Thyroid gland (tissue), 4 donors: ENCODE results near the gene ASIC4. TPM values are rescaled to one million over a fixed set of nuclear protein-coding genes. Genes with fewer than 3 reads are reported as not detected.

Experiments used
- DNase-seq, 2 donors: peaks; one replicate each; pipeline ENCODE4 v3.0.0-alpha.2; 2019
- H3K27ac ChIP-seq, 3 donors: fragments of 200-600 bp; sonication (generic); 1 replicate in 2 of 3; 2 replicates in 1 of 3; pipeline ENCODE4 v1.5.1; 2016 to 2019; ENCODE audit warnings: mild to moderate bottlenecking in 1 of 3, moderate library complexity in 1 of 3
- H3K27me3 ChIP-seq: fragments of 200-600 bp; sonication (generic); one replicate; pipeline ENCODE4 v1.5.1; 2019
- H3K36me3 ChIP-seq, 2 donors: fragments of 200-600 bp; sonication (generic); one replicate each; pipeline ENCODE4 v1.5.1; 2016 to 2019
- H3K4me1 ChIP-seq, 2 donors: fragments of 200-600 bp; sonication (generic); one replicate each; pipeline ENCODE4 v1.5.1; 2017 to 2019
- H3K4me3 ChIP-seq, 3 donors: fragments of 200-600 bp; sonication (generic); replicated peaks in 1 of 3; 1 replicate in 2 of 3; 2 replicates in 1 of 3; pipeline ENCODE4 v1.5.1; 2016; ENCODE audit warnings: mild to moderate bottlenecking in 1 of 3
- H3K9me3 ChIP-seq: fragments of 200-600 bp; sonication (generic); one replicate; pipeline ENCODE4 v1.5.1; 2017
- CTCF ChIP-seq, 6 experiments: fragments of 200-600 bp in 3 of 6; fragments of 450-650 bp in 3 of 6; sonication (generic) in 3 of 6; IDR thresholded peaks; one replicate each; pipeline ENCODE4 v1.5.1; 2016 to 2019; ENCODE audit warnings: antibody characterized with exemption in 6 of 6, mild to moderate bottlenecking in 2 of 6, inconsistent platforms in 1 of 6, moderate library complexity in 1 of 6
- POLR2A ChIP-seq, 2 donors: fragments of 450-650 bp; IDR thresholded peaks; one replicate each; pipeline ENCODE4 v1.6.1; 2017; ENCODE audit warnings: antibody characterized with exemption in 2 of 2, mild to moderate bottlenecking in 2 of 2, moderate library complexity in 1 of 2
- WGBS, 2 donors: methylation state at CpG; one replicate each; pipeline ENCODE4 v1.1.5; 2017; 5-methylcytosine and 5-hydroxymethylcytosine counted together
- intact Hi-C: fragments of 100-400 bp; cut with DNase I; formaldehyde crosslinking; loops from one replicate; pipeline ENCODE4 v1.15.1; 2023
- total RNA-seq, 4 donors: library from RNA; depleted of rRNA; stranded (reverse); fragments of >200 nt; gene quantifications; one replicate each; pipeline ENCODE4 v1.2.3, GENCODE V29; 2016

The ASIC4 gene
- total RNA-seq, 4 donors from 2014 or later: not detected

DNA sequence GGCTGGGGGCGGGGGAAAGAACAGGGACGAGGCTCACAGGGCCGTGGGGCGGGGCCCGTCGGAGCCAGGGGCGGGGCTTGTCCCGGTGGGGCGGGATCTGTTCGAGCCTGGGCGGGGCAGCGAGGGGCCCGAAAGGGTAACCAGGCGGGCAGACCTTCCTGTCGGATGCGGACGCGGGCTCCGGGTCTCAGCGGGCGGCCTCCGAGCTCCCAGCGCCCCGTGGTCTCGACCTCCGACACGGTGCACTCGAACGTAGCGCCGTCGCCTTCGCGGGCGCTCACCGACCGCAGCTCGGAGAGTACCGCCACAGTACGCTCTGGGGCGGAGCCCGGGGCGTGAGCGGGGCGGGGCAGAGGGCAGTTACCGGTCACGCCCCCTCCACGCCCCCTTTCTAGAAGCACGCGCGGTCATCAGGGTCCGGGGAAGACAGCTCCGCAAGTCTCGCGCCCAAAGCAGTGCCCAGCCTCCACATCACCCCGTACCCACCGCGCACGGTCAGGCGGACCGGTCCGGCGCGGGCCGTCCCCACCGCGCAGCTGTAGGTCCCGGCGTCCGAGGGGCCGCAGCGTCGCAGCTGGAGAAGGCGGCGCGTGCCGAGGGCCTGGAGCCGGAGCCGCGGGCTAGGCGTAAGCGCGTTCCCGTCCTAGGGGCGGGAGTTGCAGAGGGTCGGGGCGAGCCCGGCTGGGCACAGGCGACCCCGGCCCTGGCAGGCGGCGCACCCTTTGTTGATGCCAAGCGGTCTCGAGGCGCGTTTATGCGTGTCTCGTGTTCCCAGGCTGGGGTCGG, 38.3 kb downstream of the ASIC4 start:
- TF ChIP-seq POLR2A (IDR thresholded peaks at IDR 0.05): peak in 1 of 2 donors; percentile 27
- TF ChIP-seq CTCF (IDR thresholded peaks at IDR 0.05): no peak
- Histone ChIP-seq H3K4me1 (peaks cover 16 to 21% of the 10 kb centered on the region in 2 donors), H3K36me3 (no peaks in the 10 kb centered on the region), H3K27me3 (no peaks in the 10 kb centered on the region), H3K9me3 (no peaks in the 10 kb centered on the region), H3K4me3 (peak overlapping the region; percentile 17 to 41 (median 22)), H3K27ac (peak overlapping the region in 1 of 3 donors; percentile 47)
- intact Hi-C loops: no loop called here
- 0% methylated on average over 12 of the region's 99 CpGs; no CpG with 5 or more reads in 1 of the 2 donors for WGBS, 2 donors
- peak; percentile 88 for DNase-seq

- H3K4me1 ChIP-seq: peaks cover 16 to 21% of the 10 kb centered on the region in 2 donors
- intact Hi-C loops: no loop called here
- no peak for DNase-seq
- no peaks in the 10 kb centered on the region for H3K9me3 ChIP-seq
- no peak for TF ChIP-seq CTCF (IDR thresholded peaks at IDR 0.05)
- TF ChIP-seq POLR2A (IDR thresholded peaks at IDR 0.05): no peak
- 12 to 37% methylated on average over 5 to 7 of the region's 7 CpGs for WGBS, 2 donors
- no peaks in the 10 kb centered on the region for H3K36me3 ChIP-seq
- no peak overlapping the region for H3K27ac ChIP-seq
- peak overlapping the region in 2 of 3 donors; percentile 22 to 41 for H3K4me3 ChIP-seq
- no peaks in the 10 kb centered on the region for H3K27me3 ChIP-seq
Observed at GRCh38 chr2:219553168-219553417, 38.8 kb downstream of the ASIC4 start.

GRCh38 chr2:219553463-219553963, 39.2 kb downstream of the ASIC4 start:
- intact Hi-C loops: no loop called here
- H3K27me3 ChIP-seq: no peaks in the 10 kb centered on the region
- no peaks in the 10 kb centered on the region for H3K9me3 ChIP-seq
- no peaks in the 10 kb centered on the region for H3K36me3 ChIP-seq
- no peak overlapping the region for H3K27ac ChIP-seq
- H3K4me1 ChIP-seq: peaks cover 16 to 21% of the 10 kb centered on the region in 2 donors
- no peak for DNase-seq
- WGBS, 2 donors: 70 to 77% methylated on average over 12 of the region's 12 CpGs
- H3K4me3 ChIP-seq: no peak overlapping the region
- TF ChIP-seq POLR2A (IDR thresholded peaks at IDR 0.05) (no peak), CTCF (IDR thresholded peaks at IDR 0.05) (no peak)

DNA sequence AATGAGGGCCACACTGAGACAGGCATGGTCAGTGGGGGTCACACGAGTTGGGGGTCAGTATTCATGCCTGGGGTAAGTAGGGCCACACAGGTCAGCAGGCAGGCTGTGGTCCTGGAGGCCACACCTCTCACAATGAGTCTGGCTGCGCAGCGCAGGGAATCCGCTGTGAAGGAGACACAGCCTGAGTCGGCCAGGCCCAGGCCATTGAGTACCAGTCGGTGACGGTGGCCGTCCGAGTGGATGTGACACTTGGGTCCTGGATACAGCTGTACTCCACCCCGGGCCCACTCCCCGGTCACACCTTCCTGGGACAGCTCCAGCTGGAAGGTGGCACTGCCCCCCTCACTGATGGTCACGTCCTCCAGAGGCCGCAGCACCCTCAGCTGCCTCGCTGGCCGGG, 40.1 kb downstream of the ASIC4 start:
- intact Hi-C loops: no loop called here
- WGBS, 2 donors: 89 to 95% methylated on average over 8 of the region's 15 CpGs
- TF ChIP-seq POLR2A (IDR thresholded peaks at IDR 0.05) (no peak), CTCF (IDR thresholded peaks at IDR 0.05) (no peak)
- Histone ChIP-seq H3K27ac (no peak overlapping the region), H3K4me3 (no peak overlapping the region), H3K27me3 (no peaks in the 10 kb centered on the region), H3K4me1 (peaks cover 16 to 21% of the 10 kb centered on the region in 2 donors), H3K36me3 (no peaks in the 10 kb centered on the region), H3K9me3 (no peaks in the 10 kb centered on the region)
- no peak for DNase-seq

DNA sequence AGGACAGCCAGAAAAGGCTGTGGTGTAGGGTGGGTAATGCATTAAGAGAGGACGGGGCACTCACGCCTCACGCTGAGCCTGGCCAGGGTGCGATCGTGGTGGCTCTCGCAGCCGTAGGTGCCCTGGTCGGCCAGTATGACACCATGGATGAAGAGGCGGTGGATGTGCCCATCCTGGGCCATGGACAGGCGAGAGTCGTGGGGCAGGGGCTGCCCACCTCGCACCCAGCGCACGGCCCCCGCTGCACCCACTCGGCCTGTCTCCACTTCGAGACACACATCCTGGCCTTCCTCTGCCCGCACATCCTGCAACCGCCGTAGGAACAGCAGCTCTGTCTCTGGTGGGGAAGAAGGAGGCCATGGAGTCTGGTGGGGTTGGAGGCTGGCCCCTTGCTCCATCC, 41.7 kb downstream of the ASIC4 start:
- TF ChIP-seq CTCF (IDR thresholded peaks at IDR 0.05): no peak
- no peak for TF ChIP-seq POLR2A (IDR thresholded peaks at IDR 0.05)
- peaks cover 16 to 27% of the 10 kb centered on the region in 2 donors for H3K4me1 ChIP-seq
- intact Hi-C loops: no loop called here
- H3K27me3 ChIP-seq: no peaks in the 10 kb centered on the region
- H3K27ac ChIP-seq: no peak overlapping the region
- no peaks in the 10 kb centered on the region for H3K36me3 ChIP-seq
- no peak for DNase-seq
- no peaks in the 10 kb centered on the region for H3K9me3 ChIP-seq
- no peak overlapping the region for H3K4me3 ChIP-seq
- 97% methylated on average over 20 of the region's 20 CpGs for WGBS, 2 donors
